PC-3 (cell line): ENCODE data around the gene ADAM12.

ENCODE experiments used
- EZH2phosphoT487 ChIP-seq: fragments of 300-600 bp; sonication (generic); IDR thresholded peaks from 2 replicates; pipeline ENCODE4 v1.6.1; 2018; ENCODE audit warnings: mild to moderate bottlenecking, antibody characterized with exemption, low read length, borderline replicate concordance
- TF ChIP-seq, protein P1 (sequence below): fragments of 300-600 bp; sonication (generic); conservative IDR thresholded peaks from 2 replicates; pipeline ENCODE4 v1.5.1; 2017; ENCODE audit warnings: antibody characterized with exemption, low read depth, mild to moderate bottlenecking, low read length

DNA sequence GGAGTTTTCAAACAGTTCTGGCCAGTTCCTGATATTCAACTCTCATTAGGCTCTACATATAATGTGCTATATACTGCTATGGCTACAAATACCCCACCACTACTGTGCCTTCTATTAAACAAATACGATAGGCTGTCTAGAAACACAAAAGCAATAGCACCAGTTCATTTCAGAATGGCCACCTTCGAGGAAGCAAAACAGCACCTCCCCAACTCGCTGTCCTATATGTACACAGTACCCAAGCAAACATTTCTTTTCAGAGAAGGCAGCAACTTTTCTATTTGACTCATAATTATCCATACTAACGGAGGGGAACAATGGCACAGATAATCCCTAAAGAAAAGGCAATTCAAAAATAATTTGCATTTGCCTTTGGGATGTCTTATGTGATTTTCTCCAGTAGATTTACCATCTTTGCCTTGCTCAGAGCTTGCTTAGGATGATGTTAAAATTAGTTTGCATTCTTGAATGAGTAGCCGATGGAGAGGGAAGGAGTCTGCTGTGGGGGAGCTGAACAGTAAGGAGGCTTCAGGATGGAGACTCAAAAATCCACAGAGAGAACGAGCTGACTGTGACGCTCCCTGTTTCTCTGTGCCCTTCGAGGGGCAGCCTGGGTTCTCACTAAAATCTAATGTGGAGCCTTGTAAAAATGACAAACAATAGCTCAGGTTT is 273.3 kb downstream of the ADAM12 start:
- TF ChIP-seq, protein P1, sequence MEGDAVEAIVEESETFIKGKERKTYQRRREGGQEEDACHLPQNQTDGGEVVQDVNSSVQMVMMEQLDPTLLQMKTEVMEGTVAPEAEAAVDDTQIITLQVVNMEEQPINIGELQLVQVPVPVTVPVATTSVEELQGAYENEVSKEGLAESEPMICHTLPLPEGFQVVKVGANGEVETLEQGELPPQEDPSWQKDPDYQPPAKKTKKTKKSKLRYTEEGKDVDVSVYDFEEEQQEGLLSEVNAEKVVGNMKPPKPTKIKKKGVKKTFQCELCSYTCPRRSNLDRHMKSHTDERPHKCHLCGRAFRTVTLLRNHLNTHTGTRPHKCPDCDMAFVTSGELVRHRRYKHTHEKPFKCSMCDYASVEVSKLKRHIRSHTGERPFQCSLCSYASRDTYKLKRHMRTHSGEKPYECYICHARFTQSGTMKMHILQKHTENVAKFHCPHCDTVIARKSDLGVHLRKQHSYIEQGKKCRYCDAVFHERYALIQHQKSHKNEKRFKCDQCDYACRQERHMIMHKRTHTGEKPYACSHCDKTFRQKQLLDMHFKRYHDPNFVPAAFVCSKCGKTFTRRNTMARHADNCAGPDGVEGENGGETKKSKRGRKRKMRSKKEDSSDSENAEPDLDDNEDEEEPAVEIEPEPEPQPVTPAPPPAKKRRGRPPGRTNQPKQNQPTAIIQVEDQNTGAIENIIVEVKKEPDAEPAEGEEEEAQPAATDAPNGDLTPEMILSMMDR = no peak
- TF ChIP-seq EZH2phosphoT487 = no peak
